ENCODE results near the gene GNG12.

GNG12 gene

DNA sequence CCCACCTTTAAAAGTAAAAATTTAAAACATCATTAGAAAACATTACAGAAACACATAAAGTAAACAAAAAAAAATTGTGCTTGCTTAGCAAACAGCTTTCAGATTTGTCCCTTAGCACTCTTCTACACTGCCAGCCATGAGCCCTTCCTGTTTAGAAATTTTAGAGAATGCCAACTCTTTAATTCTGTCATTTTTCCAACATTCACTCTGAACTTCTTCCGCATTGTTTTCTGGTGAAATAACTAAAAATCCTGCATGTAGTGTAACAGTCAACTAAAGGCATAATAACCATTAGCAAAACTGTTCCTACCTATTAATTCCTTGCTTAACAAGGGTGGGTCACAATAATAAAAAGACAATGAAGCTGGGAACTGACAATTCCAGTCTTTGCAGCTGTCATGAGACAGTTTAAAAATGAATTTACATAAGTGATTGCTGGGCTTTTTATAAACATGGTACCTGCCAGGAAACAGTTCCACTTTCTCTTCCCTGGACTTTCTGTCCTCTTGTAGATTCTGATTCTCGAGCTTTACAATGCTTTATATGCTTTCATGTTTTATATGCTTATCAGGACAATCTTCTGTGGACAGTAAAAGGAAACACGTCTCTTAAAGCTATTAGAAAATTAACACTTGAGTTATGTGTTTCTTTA lies 19.0 kb downstream of the GNG12 start:
- no peak for DNase-seq (ENCODE audit: low read depth)

DNA sequence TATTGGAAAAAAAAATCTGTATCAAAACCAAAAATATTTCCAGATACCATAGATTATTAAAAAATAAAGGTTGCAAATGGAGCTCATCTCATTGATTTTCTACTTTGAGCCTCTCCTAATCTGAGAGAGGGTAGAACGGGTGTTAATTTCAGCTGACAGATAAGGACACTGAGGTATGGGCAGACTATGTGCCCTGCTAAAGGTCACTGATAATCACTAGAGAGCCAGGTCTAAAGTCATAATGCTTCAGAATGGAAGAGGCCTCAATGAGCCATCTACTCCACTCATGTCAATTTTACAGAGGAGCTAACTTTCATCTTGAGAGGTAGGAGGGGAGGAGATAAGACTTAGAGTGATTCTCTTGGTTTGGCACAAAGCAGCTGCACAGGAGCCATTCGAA lies 21.0 kb downstream of the GNG12 start:
- no peak for DNase-seq (ENCODE audit: low read depth)

DNA sequence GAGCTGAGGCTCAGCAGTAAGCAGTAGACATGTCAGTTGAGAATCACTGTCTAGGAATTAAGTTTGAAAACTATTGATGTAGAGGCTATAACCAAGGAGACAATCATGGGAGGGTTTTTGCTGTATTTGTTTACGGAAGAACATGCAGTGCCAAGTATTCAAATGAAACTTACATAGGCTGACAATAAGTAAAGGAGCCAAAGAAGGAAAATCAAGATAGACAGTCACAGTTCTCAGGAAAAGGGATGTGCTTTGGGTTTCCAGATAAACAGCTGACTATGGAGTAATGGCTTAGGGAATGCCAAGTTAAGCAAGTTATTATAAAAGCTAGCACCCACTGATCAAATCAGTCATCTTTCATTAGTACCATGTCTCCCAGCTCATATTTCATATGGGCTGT lies 21.5 kb downstream of the GNG12 start:
- no peak for DNase-seq (ENCODE audit: low read depth)

DNA sequence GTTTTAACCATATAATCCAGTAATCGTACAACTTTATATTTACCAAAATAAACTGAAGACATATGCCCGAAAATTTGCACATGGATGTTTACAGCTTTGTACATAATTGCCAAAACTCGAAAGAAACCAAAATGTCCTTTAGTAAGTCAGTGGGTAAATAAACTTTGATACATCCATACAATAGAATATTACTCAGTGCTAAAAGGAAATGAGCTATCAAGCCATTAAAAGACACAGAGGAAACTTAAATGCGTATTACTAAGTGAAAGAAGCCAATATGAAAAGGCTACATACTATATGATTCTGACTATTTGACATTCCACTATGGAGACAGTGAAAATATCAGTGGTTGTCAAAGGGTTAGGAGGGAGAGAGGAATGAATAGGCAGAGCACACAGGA lies 23.4 kb downstream of the GNG12 start:
- no peak for DNase-seq (ENCODE audit: low read depth)

DNA sequence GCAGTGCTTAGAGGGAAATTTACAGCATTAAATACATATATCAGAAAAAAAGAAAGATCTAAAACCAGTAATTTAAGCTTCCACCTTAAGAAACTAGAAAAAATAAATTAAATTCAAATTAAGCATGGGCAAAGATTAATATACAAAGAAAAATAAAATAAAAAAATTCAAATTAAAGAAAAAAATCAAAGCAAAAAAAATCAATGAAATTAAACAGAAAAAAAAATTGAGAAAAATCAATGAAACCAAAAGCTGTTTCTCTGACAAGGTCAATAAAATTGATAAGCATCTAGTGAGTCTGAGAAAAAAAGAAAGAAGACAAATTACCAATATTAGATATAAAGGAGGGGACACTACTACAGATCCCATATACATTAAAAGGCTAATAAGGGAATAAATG lies 26.0 kb downstream of the GNG12 start:
- no peak for DNase-seq (ENCODE audit: low read depth)

DNA sequence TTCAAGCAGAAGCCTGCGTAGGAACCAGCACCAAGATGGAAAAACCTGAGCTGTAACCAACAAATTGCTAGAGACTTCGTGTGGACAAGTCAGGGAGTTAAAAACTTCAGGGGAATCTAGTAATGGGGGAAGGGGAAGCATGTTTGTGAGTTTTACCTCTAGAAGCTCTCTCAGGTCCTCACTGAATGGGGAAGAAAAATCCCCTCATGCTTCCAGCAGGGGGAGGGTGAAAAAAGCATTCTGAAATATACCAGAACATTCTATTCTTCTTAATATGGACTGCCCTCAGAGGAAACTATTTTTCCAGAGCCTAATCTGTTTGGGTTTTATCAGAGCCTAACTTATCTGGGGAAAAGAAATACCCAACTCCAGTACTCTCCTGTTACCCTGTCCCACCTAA lies 28.6 kb downstream of the GNG12 start:
- no peak for DNase-seq (ENCODE audit: low read depth)

DNA sequence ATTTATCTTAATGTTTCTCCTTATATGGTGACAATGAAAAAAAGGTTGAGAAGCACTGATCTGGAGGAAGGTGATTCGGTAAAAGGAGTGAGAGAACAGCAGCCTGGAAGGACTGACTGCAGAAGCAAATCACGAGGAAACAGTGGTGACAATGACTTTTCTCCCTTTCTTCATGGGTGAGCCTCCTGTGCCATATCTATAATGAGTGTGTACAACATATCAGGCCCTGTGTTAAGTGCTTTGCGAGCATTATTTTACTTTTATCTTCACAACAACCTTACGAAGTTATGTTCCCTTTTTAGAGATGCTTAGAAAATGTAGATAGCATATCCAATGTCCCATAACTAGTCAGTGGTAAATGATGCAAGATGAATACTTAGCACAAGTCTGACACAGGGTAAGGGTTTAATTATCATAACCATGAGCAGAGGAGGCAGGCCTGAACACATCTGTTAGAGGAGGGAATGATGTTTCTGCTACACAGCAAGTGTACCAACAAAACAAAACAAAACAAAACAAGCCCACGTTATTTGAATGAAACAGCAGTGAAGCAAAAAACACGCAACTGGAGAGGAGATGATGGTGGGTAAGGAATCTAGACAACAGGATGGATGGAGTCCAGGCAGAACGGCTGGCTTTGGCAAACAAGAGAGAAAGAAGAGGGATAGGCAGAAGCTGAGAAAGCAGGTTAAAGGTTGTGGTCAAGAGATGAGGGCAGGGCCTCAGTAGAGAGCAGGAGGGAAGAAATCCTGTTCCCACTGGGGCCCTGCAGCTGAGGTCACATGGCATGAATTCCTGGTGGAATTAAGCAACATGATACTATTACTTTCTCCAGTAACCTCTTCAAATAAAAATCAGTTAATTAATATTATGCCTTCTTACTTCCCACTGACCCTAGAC lies 29.6 kb downstream of the GNG12 start:
- DNase-seq (ENCODE audit: low read depth) = no peak

DNA sequence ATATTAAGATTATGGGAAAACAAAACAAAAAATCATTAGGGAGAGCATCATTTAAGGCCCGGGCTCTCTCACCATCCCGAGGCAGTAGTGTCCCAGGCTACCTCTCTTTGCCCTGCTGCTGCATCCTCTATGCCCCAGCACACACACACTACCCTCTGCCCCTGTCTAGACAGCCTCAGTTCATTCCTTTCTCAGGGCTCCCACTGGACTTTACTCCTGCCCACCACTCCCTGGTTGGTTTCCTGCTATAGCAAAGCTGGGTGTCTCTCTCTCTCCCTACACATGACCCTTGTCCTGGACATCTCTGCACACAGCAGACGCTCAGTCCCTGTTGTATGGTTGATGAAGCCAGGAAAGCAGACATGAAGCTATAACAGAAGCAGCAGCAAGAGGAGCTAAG lies 30.7 kb downstream of the GNG12 start:
- no peak for DNase-seq (ENCODE audit: low read depth)

DNA sequence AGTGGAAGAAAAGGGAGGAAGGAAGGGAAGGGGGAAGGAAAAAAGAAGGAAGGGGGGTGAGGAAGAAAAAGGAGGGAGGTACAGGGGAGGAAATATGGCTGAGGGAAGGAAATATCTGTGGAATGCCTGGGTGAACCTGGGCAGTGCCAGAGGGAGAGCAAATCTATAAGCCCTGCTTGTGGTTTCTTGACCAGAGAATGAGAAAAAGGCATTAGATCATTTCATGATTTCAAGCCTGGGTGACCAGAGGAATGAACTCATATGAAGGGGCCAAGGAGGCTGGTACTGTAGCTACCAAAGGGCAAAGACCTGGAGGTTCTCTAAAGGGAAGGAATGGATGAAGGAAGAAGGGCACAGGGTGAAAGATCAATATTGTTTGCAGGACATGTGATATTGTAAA lies 31.4 kb downstream of the GNG12 start:
- no peak for DNase-seq (ENCODE audit: low read depth)

DNA sequence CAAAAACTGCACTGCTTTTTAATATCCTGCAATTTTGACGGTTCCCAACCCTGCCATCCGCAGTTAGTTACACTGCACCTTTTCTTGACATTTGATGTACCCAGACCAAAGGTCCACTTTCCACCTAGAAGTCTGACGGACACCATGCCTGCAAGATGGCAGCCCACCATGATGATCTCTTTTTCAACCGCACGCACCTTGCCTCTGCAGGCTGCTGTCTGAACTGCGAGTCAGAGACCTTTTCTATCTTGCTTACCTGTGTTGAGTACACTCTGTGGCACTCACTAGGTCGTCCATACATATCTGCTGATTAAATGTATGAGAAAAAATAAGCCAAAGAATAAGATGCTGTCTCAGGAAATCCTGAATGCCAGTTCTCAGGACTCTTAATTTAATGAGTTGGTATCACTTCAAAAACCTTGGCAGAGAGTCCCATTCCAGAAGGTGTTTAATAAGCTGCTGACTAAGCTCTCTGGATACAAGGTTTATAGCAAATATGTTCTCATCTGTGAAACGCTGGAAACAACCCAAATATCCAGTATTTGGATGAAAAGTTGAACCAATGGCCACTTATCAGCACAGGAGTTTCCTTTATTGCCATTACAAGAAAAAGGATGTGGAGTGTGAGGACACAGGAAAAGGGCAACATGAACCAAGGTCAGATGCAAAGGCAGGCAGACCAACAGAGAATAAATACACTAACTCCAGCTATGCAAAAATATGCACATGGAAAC lies 37.9 kb downstream of the GNG12 start:
- no peak for DNase-seq (ENCODE audit: low read depth)

DNA sequence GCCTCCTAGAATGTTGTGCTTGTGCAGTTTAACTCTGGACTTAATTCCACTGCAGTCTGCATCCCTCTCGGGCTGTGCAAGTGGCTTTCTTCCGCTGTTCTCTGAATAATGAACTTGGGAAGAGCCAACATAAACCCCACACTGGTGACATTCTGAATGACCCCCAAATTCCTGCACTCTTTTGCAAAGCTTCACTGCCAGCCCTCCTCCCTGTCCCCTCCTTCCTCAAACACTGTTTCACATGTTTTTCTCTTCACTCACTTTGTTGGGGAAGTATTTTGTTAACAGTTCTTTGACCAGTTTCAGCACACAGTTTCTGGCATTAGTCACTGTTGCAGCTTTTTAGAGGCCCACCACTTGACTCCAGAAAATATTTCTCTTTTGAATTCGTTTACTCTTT lies 39.7 kb downstream of the GNG12 start:
- peak; percentile 54 for DNase-seq (ENCODE audit: low read depth)

DNA sequence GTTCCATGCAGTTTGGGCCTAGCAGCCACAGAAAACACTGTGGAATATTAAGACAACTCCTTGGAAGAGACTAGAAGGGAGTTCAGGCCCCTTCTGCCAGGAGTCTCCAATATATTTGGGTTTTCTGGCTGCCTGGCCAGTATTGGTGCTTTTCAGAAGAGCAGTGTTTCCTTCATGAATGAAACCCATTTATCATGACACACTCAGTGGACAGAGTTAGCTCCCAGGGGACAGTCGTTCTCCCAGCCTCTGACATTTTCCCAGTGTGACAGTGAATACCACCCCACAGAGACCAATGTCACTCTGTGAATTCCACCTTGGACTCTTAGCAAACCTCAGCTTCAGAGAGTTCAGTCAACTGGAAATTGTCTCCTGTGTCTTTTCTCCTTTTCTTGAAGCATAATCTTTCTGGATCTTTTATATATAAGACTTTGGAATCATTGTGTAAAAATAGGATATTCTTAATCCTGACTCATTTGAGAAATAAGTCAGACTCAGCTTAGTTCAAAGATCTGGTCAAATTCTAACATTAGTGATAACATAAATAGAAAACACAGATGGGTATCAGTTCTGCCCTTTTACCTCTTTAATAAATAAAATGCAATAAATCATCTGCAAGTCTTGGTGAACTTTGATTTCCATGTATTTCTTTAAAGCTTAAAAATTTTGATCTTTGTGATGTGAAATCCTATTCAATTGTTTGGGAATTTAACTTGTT lies 40.4 kb downstream of the GNG12 start:
- DNase-seq (ENCODE audit: low read depth) = no peak

DNA sequence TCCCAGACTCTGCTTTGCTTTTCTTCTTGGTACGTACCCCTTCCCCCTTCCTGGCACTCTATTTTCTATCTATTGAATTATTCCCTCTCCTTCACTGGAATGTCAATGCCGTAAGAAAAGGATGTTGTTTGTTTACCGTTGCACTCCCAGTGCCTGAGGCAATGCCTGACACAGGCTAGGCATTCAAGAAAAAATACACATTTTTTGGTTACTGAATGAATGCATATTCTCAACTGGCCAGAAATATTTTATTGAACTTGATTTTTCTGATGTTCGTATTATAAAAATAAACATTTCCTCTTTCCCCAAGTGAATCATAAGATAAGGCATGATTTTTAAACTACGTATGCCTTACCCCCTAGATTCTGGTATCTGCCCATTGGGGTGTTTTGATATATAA lies 41.2 kb downstream of the GNG12 start:
- DNase-seq (ENCODE audit: low read depth) = peak; percentile 56

DNA sequence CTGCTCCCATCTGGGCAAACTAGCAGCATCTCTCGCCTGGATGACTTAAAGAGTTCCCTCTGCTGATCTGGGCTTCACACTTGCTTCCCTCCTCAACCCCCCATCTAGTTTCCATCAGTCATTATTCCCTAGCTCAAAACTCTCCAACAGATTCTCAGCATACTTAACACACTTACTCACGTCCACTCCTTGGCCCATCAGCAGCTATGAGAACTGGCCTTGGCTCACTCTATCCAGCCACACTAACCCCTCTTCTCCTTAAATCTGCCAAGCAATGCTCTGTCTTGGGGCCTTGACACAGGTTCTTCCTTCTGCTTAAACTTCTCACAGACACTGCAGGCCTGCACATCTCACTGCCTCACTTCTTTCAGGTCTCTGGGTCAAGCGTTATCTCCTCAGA lies 41.6 kb downstream of the GNG12 start:
- peak; percentile 92 for DNase-seq (ENCODE audit: low read depth)

DNA sequence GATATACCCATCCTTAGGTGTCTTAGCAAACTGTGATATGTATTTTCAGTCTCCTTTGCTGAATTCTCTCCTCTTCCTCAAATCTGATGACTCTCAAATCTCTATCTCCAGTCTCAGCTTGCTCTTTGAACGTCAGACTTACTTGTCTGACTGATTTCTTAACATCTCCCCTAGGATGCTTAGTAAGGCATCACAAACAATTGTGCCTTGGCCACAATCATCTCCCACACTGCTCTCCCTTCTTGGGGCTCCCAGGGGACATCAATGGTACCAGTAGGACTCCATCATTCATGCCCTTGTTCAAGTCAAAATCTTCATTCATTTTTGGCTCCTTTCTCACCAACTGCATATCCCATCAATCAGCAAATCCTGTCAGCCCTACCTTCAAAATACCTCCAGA lies 42.0 kb downstream of the GNG12 start:
- DNase-seq (ENCODE audit: low read depth) = no peak

DNA sequence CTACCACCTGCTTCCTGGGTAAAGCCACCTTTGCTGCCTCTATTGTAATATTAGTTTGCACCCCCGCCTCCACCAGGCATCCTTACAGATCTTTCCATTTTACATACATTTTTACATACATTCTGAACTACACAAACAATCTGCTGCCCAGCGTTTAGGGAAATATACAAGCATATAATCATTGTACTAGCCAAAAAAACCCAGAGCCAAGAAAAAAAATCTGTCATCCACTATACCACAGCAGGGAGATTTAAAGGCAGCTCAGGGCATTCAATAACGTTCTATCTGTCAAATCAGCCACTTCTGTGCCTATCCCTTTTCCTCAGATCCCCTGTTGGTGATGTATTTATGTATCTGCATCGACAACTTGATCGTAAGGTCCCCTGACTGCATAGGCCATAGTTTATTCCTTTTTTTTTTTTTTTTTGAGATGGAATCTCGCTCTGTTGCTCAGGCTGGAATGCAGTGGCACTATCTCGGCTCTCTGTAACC lies 43.0 kb downstream of the GNG12 start:
- DNase-seq (ENCODE audit: low read depth) = no peak

DNA sequence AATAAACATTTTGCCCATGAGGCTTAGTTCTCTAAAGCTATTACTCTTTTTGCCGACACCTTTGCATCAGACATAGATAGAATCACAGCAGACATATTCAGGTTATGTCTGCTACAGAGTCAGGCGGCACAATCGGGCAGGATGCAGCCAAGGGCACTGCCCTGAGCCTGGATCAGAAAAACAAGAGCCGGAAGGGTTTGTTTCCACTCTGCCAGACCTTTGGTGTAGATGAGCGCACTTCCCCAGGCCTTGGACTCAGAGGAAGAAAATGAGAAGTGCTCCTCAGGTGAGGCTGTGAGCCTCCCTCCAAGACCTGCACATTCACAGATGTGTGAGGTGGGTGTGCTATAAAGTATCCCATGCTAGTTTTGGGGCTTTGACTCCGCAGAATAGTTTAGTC lies 43.7 kb downstream of the GNG12 start:
- DNase-seq (ENCODE audit: low read depth) = no peak

DNA sequence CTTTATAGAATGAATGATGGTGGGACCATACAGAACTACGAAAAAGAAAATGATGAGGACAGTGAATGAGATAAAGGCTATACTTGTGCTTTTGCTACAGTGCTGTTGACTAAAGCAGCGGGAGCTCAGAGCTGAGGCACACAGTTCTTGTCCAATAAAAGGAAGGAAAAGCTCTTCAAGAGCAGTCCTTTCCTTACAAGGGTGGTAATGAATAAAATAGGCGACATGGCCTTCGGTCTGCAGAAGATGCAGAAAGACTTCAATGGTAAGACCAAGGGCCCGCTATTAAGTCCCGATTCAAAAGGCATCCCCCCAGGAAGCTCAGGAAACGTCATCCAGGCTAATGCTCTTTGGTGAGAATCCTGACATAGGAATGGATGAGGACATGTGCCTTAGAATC lies 44.4 kb downstream of the GNG12 start:
- DNase-seq (ENCODE audit: low read depth) = no peak

DNA sequence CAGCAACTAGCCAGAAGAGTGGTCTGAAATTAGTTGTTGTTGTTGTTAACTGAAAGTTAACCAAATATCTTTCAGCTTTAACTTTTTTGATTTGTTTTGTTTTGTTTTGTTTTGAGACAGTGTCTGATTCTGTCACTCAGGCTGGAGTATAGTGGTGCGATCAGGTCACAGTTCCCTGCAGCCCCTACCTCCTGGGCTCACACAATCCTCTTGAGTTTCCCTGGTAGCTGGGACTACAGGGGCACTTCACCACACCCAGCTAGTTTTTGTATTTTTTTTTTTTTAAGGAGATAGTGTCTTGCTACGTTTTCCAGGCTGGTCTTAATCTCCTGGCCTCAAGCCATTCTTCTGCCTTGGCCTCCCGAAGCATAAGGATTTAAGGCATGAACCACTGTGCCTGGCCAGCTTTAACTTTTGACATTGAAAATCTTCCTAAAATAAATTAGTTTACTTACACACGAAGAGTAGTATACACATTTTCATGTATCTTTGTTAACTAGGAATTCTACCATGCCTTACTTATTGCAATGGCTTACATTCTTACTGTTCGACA lies 45.0 kb downstream of the GNG12 start:
- no peak for DNase-seq (ENCODE audit: low read depth)

DNA sequence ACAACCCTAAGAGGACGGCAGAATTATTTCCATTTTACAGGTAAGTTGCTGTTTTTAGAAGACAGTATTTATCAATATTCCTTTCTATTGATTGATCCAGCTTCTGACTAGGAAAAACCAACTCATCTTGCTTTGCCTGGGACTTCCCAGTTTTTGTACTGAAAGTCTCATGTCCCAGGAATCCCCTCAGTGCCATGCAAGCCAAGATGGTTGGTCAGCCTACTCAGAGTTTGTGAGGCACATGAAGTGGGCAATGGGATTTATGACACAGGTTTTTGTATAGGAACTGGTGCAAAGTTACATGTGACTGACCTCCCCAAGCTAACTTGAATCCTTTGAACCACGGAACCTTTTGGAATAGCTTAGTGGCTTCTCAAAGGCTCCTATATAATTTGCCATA lies 45.5 kb downstream of the GNG12 start:
- DNase-seq (ENCODE audit: low read depth) = no peak

DNA sequence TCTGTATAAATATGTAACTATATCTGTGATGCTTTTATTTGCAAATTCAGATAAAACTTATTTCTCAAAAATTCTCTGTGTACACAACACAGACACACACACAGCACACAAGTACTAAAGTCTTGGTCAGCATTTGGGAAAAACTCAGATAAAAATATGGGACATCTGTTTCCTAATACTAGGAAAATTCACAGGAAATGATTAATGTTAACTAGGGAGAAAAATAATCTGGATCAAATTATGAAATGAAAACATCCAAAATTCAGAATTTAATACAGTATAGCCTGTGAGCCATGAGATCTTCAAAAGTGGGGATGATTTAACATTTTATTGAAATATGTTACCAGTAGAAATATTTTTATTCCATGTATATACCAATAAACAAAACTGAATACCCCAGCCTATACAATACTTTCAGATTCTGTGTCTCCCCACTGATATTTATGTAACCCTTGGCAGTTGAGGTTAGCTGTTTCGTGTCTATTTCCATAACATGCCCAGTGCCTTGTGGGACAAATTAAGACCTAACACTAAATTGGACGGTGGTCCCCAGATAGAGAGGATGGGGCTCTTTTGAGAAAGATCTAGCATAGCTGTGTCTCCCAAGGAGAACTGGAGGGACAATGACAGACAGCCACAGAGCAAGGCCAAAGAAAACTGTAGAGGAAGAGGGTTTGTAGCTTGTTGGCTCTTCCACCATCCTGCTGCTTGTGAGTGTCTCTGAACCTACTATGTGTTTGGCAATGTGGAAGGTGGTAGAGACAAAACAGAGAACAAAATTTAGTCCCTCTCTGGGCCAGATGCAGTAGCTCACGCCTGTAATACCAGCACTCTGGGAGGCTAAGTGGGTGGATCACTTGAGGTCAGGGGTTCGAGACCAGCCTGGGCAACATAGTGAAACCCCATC lies 47.2 kb downstream of the GNG12 start:
- no peak for DNase-seq (ENCODE audit: low read depth)
